ENCODE data around the gene RPL27A.

DNA sequence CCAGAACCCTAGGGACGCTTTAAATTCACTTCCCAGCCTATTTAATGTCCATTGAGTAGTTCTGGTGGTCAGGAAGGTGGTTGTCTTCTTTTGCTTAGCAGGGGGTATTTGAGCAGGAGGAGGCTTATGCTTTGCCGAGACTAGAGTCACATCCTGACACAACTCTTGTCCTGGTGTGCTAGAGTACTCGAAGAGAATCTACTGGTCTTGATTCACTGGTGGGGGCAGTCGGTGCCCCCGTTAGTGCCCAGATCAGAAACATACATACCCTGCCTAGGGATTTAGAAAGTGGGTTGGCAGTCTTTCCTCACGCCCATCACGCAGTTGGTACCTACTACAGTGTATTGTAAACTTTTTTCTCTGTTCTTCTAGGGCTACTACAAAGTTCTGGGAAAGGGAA, 2.7 kb downstream of the RPL27A start:
- TF ChIP-seq, protein P1, sequence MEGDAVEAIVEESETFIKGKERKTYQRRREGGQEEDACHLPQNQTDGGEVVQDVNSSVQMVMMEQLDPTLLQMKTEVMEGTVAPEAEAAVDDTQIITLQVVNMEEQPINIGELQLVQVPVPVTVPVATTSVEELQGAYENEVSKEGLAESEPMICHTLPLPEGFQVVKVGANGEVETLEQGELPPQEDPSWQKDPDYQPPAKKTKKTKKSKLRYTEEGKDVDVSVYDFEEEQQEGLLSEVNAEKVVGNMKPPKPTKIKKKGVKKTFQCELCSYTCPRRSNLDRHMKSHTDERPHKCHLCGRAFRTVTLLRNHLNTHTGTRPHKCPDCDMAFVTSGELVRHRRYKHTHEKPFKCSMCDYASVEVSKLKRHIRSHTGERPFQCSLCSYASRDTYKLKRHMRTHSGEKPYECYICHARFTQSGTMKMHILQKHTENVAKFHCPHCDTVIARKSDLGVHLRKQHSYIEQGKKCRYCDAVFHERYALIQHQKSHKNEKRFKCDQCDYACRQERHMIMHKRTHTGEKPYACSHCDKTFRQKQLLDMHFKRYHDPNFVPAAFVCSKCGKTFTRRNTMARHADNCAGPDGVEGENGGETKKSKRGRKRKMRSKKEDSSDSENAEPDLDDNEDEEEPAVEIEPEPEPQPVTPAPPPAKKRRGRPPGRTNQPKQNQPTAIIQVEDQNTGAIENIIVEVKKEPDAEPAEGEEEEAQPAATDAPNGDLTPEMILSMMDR (IDR thresholded peaks at IDR 0.05), result no peak
- no peak for TF ChIP-seq POLR2A (IDR thresholded peaks at IDR 0.05)
